PC-9 (cell line): ENCODE measurements around the gene TMTC2. TPM values are rescaled to one million over a fixed set of nuclear protein-coding genes. Genes with fewer than 3 reads are reported as not detected.

Experiments used
- BruUV-seq: library from RNA; stranded (reverse); fragments of 400-500 nt; replicated peaks from 2 replicates; lab custom pipeline; 2021; lab: Mats Ljungman, UMichigan
- CTCF ChIA-PET: fragments of 300-600 bp; sonication (Branson Sonifier 250); formaldehyde crosslinking; loops from one replicate; lab custom pipeline; 2022; ENCODE audit warnings: antibody characterized with exemption; lab: Charles Lee
- POLR2A ChIA-PET: fragments of 300-600 bp; sonication (Branson Sonifier 250); formaldehyde crosslinking; loops from one replicate; lab custom pipeline; 2022; ENCODE audit warnings: antibody characterized with exemption; ENCODE audit not compliant: unreplicated experiment; lab: Charles Lee
- DNase-seq, 2 experiments: peaks; one replicate each; pipeline versions ENCODE4 v3.0.0 to v3.0.0-alpha.2; 2015 to 2022; ENCODE audit warnings: mixed read lengths in 1 of 2
- H2AFZ ChIP-seq: fragments of 200-600 bp; sonication (generic); 2 replicates; pipeline ENCODE4 v1.8.1; 2017; ENCODE audit warnings: antibody characterized with exemption
- H3F3A ChIP-seq: fragments of 200-600 bp; sonication (generic); 2 replicates; pipeline ENCODE4 v1.8.1; 2017; ENCODE audit warnings: antibody characterized with exemption, mild to moderate bottlenecking, low read depth; ENCODE audit not compliant: insufficient read depth
- H3K27ac ChIP-seq: fragments of 200-600 bp; sonication (generic); 2 replicates; pipeline ENCODE4 v1.6.1; 2016; ENCODE audit warnings: mixed run types
- H3K27me3 ChIP-seq: fragments of 200-600 bp; sonication (generic); 2 replicates; pipeline ENCODE4 v1.6.1; 2016; ENCODE audit warnings: low read depth, mixed run types; ENCODE audit not compliant: insufficient read depth
- H3K36me3 ChIP-seq: fragments of 200-600 bp; sonication (generic); 2 replicates; pipeline ENCODE4 v1.6.1; 2016; ENCODE audit warnings: low read depth, mixed run types
- H3K4me1 ChIP-seq: fragments of 200-600 bp; sonication (generic); replicated peaks from 2 replicates; pipeline ENCODE4 v1.6.1; 2016; ENCODE audit warnings: mixed run types; ENCODE audit not compliant: insufficient read depth
- H3K4me2 ChIP-seq: fragments of 200-600 bp; sonication (generic); 2 replicates; pipeline ENCODE4 v1.6.1; 2017; ENCODE audit warnings: mixed run types
- H3K4me3 ChIP-seq: fragments of 200-600 bp; sonication (generic); 2 replicates; pipeline ENCODE4 v1.6.1; 2016; ENCODE audit warnings: mixed run types
- H3K79me2 ChIP-seq: fragments of 200-600 bp; sonication (generic); 2 replicates; pipeline ENCODE4 v1.6.1; 2017; ENCODE audit warnings: low read depth, mixed run types
- H3K9me2 ChIP-seq: fragments of 200-600 bp; sonication (generic); 2 replicates; pipeline ENCODE4 v1.8.1; 2017; ENCODE audit warnings: mild to moderate bottlenecking; ENCODE audit not compliant: insufficient read depth
- H3K9me3 ChIP-seq: fragments of 200-600 bp; sonication (generic); 2 replicates; pipeline ENCODE4 v1.8.1; 2016; ENCODE audit warnings: low read depth; ENCODE audit not compliant: insufficient read depth
- H4K20me1 ChIP-seq: fragments of 200-600 bp; sonication (generic); 2 replicates; pipeline ENCODE4 v1.8.1; 2017; ENCODE audit not compliant: insufficient read depth
- CTCF ChIP-seq: fragments of 200-600 bp; sonication (generic); conservative IDR thresholded peaks from 2 replicates; pipeline ENCODE4 v1.6.1; 2017; ENCODE audit warnings: mixed run types, antibody characterized with exemption, mild to moderate bottlenecking, moderate library complexity
- EZH2 ChIP-seq: fragments of 200-600 bp; sonication (generic); IDR thresholded peaks from 2 replicates; pipeline ENCODE4 v1.8.0; 2017; ENCODE audit warnings: antibody characterized with exemption, low read depth
- intact Hi-C: fragments of 100-400 bp; cut with micrococcal nuclease; formaldehyde crosslinking; loops from one replicate; pipeline ENCODE4 v1.10.0; 2022; ENCODE audit not compliant: unreplicated experiment
- total RNA-seq: library from RNA; stranded (reverse); gene quantifications from 2 replicates; pipeline ENCODE4 v1.2.3, GENCODE V29; 2021

Gene TMTC2
- total RNA-seq, 1 experiment from 2014 or later: 8.6 TPM

GRCh38 chr12:83036847-83037246 is 350.1 kb downstream of the TMTC2 start:
- Histone ChIP-seq H2AFZ (no peak overlapping the region), H3K36me3 (no peaks in the 10 kb centered on the region), H3K4me1 (no peaks in the 10 kb centered on the region), H3K9me3 (no peaks in the 10 kb centered on the region), H3K27me3 (no peaks in the 10 kb centered on the region), H3K9me2 (no peaks in the 10 kb centered on the region; the same call in 1 of the 2 replicates), H3K79me2 (no peaks in the 10 kb centered on the region), H3K27ac (no peak overlapping the region), H3K4me2 (no peak overlapping the region), H3K4me3 (no peak overlapping the region), H3F3A (no peaks in the 10 kb centered on the region), H4K20me1 (no peaks in the 10 kb centered on the region)
- CTCF ChIA-PET: no interaction called here
- no TSS peak for BruUV-seq
- intact Hi-C loops: no loop called here
- POLR2A ChIA-PET: no interaction called here
- DNase-seq: no peak
- TF ChIP-seq CTCF (no peak), EZH2 (no peak)

GRCh38 chr12:83039413-83039812 is 352.7 kb downstream of the TMTC2 start:
- Histone ChIP-seq H3K4me3 (no peak overlapping the region), H3F3A (no peaks in the 10 kb centered on the region), H3K4me2 (no peak overlapping the region), H3K36me3 (no peaks in the 10 kb centered on the region), H3K79me2 (no peaks in the 10 kb centered on the region), H3K4me1 (no peaks in the 10 kb centered on the region), H3K9me2 (no peaks in the 10 kb centered on the region; the same call in 1 of the 2 replicates), H2AFZ (no peak overlapping the region), H3K27me3 (no peaks in the 10 kb centered on the region), H3K9me3 (no peaks in the 10 kb centered on the region), H3K27ac (no peak overlapping the region), H4K20me1 (no peaks in the 10 kb centered on the region)
- TF ChIP-seq CTCF (no peak), EZH2 (no peak)
- intact Hi-C loops: no loop called here
- ChIA-PET POLR2A (no interaction called here), CTCF (no interaction called here)
- no peak for DNase-seq
- BruUV-seq: no TSS peak

- Histone ChIP-seq H3K79me2 (no peaks in the 10 kb centered on the region), H3K4me3 (no peak overlapping the region), H4K20me1 (no peaks in the 10 kb centered on the region), H3K27me3 (no peaks in the 10 kb centered on the region), H3F3A (no peaks in the 10 kb centered on the region), H2AFZ (no peak overlapping the region), H3K9me3 (no peaks in the 10 kb centered on the region), H3K4me1 (no peaks in the 10 kb centered on the region), H3K36me3 (no peaks in the 10 kb centered on the region), H3K9me2 (no peaks in the 10 kb centered on the region; the same call in 1 of the 2 replicates), H3K4me2 (no peak overlapping the region), H3K27ac (no peak overlapping the region)
- intact Hi-C loops: no loop called here
- BruUV-seq: no TSS peak
- ChIA-PET POLR2A (no interaction called here), CTCF (no interaction called here)
- no peak for DNase-seq
- TF ChIP-seq CTCF (no peak), EZH2 (no peak)
These were observed 353.6 kb downstream of the TMTC2 start for GRCh38 chr12:83040339-83040738.
